ENCODE data around the gene PPP1CA.

The PPP1CA gene

DNA sequence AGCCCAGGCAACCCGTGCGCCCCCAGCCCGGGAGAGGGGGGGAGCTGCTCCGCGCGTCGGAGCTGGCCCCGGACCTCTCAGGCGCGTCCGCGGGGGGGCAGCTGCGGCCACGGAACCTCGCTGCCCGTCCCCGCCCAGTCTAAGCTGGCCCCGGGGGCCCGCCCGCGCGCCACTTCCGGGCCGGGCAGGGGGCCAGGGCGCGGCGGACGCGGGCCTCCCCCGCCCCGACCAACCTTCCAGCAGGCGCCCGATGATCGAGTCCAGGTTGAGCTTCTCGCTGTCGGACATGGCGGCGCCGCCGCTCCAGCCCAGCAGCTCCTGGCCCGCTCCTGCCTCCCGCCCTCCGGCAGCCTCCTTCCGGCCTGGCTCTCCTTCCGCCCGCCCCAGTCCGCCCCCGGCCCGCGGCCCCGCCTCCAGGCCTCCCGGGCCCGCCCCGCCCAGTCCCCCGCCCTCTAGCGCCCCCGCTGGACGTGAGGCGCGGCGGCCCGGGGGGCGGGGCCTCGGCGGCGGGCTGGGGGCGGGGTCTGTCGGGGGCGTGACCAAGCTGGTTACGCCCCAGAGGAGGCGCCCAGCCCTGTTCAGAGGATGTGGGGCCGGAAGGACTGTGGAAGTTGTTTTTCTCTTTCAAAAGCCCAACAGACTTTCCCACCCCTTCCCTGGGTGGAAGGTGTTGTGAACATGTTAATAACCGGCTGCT is at the start of gene PPP1CA:
Gene PPP1CA, minus strand, starts transcription at position 364 of the 697 bp plus-strand sequence. Its CDS starts 76 bp downstream, at position 288.
- in situ Hi-C loops (cut with MboI; ENCODE audit: low sequenced_read_pairs): no loop called here

DNA sequence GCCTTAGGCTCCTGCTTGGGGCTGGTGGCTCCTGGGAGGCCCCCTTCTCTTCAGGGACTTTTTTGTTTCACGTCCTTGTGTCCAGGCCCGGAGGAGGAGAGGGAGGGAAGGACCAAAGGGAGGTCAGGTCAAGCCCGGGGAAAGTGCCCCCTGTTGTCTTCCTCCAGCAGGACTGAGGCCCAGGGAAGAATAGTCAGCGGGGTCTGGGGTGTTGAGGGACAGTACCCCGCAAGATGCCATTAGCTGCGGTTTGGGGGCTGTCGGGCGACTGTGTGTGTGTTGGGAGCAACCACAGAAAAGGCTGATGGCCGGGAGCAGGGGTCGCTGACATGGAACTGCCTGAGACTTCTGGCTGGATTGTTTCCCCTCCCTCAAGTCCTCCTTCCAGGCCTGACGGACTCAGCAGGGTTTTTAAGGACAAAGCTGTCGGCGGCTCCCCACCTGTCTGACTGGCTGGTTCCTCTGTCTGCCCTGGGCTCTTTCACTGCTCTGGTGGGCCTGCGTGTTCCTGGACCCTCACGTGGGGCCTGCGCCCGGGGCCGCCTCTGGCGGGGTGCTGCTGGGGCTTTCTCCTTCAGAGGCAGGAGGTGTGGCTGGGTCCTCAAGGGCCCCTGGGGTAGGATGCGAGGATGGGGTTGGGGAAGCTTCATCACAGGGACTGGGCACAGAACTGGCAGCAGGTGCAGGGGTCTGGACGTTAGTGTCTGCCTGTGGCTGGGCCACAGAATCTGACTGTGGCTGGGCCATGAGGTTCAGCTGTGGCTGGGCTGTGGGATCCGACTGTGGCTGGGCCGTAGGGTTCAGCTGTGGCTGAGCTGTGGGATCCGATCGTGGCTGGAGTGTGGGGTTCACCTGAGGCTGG is 49.4 kb upstream of the PPP1CA start:
- in situ Hi-C loops (cut with MboI; ENCODE audit: low sequenced_read_pairs): no loop called here

DNA sequence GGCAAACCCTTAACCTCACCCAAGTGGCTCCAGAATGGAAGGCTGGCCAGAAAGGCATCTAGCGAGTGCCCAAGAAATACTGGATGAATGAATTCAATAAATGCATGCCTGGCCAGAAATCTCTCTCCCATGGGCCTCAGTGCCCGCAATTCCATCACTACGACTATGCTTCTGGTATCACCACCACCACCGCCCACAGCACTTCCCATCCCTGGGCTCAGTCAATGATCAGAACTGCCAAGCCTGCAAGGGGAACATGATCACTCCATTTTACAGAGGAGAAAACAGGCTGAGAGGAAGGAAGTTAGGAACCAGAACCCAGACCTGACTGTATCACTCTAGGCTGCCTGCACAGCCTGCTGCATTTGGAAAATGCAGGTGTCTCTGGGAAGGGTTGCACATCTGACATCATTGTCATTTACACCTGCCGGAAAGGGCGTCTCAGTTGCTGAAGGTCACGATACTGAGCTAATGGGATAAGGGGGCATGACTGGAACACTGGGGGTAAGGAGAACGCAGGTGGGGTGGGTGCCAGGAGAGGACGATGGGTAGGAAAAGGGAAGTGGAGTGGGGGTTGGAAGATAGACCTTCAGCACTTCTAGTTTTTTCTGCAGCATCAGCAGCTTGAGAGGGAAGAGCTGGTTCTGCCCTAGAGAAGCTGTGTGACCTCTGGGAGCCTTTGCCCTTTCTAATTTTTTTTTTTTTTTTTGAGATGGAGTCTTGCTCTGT is 47.6 kb upstream of the PPP1CA start:
- in situ Hi-C loops (cut with MboI; ENCODE audit: low sequenced_read_pairs): no loop called here

DNA sequence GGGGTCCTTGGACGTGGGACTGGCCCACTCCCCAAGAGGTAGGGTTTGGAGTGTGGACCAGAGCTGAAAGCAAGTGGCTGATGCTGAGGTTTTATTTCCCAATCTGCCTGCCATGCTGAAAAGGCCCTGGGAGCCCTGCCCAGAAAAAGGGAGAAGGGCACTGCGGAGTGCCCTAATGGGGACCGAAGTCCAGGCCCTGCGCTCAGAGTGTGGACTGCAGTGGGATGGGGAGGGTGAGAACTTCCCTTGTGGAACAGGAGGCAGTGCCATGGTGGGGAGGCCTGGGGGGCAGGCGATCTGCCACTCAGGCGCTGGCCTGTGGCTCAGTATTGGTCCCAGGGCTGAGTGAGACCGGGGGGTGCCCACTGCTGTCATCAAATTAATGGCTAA is 46.6 kb upstream of the PPP1CA start:
- in situ Hi-C loops (cut with MboI; ENCODE audit: low sequenced_read_pairs): no loop called here

DNA sequence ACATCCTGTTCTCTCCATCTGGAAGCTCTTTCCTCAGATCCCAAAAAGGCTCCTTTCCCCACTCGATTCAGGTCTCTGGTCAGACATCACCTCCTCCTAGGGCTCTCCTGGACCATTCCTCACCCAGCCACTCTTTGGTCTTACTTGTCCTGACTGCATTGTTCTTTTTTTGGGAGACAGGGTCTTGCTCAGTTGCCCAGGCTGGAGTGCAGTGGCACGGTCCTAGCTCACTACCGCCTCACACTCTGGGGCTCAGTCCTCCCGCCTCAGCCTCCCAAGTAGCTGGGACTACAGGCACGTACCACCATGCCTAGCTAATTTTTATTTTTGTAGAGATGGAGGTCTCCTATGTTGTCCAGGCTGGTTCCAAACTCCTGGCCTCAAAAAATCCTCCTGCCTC is 43.9 kb upstream of the PPP1CA start:
- in situ Hi-C loops (cut with MboI; ENCODE audit: low sequenced_read_pairs): no loop called here

DNA sequence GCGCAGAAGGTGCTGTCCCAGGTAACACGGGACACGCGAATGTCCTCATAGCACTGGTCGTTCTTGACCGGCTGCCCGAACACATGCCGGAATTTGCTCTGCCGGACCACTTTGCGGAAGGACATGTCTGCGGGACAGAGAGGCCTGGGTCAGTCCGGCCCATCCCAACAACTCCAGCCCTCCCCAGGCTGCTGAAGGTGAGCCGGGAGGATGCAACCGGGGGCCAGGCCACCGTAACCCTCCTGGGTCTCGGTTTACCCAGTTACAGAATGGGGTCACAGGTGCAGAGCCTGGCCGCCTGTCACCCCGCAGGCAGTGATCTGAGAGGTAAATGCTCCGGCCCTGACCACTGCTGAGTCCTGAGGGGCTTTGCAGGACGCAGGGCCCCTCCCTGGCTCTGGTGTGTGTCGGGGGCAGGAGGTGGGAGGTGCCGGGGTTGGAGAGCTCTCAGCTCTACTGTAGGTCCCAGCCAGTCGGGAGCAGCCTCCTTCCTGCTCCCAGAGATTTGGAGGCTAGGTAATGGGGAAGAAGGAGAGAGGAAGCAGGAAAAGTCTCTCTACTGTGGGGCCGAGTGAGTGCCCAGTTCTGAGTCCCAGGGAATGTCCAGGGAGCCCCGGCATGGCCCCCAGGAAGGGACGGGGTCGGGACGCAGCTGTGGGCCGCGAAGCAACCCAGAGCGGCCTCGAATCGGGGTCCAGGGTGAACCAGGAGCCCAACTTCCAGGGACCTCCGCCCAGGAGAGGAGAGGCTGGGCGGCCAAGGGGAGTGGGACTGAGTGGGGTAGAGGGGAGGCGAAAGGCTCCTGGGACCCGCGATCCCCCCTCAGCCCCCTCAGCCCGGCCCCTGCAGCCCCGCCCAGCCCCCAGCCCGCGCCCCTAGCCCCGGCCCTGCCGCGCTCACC is 41.1 kb upstream of the PPP1CA start:
- in situ Hi-C loops (cut with MboI; ENCODE audit: low sequenced_read_pairs): no loop called here

GRCh38 chr11:67441731-67442351 is 40.2 kb upstream of the PPP1CA start:
- in situ Hi-C loops (cut with MboI; ENCODE audit: low sequenced_read_pairs): no loop called here

DNA sequence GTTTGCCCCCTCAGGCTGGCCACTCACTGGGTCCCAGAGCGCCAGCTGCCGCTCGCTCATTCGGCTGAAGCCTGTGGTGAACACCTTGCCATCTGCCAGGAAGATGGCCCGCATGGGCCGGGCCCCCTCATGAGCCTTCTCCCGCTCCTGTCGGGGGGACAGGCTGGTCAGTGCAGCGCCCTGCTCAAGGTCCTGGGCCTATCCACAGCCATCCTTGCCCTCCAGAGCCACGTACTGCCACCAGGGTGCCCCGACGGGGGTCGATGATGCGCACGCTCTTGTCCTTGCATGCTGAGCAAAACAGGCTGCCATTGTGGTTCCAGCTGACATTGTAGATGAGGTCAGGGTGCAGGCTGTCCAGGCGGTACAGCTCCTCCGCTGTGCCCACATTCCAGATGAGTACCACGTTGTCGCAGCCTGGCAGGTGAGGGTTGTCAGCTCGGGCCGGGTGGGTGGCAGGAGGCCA is 39.5 kb upstream of the PPP1CA start:
- in situ Hi-C loops (cut with MboI; ENCODE audit: low sequenced_read_pairs): no loop called here

DNA sequence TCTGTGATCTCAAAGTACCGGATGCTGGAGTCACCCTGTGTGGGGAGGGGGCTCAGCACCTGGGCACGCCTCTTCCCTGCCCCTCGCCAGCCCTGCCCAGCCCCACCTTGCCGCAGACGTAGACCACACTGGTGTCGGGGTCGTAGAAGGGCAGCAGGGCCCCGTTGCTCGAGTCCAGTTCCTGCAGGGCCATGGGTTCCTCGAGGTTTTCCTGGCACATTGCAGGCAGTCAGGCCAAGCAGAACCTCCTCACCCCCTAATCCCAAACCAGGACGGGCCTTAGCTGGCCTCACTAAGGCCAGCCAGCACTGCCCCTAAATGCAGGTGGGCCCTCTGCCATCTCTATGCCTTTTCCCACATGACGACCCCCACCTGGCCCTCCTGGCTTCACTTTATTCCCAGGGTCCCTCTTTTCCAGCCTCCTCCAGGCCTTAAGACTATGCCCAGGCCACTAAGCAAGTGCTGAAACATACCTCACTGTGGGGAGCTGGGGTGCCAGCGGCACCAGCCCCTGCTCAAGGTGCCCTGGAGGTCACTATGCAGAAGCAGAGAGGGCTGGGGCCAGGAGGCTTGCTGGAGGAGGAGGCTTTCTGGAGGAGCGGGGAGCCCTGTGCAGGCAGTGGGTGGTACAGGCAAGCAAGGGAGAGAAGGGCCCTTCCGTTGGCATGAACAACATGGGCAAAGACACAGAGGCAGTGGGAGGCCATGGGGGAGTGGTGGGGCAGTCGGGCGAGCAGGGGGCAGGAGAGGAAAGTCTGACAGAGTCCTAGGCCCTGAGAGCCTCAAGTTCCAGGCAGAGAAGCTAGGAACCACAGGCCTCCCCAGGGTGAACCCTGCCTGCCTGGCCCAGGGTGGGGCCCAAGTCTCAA is 38.8 kb upstream of the PPP1CA start:
- in situ Hi-C loops (cut with MboI; ENCODE audit: low sequenced_read_pairs): no loop called here

GRCh38 chr11:67439321-67440228 is 37.9 kb upstream of the PPP1CA start:
- in situ Hi-C loops (cut with MboI; ENCODE audit: low sequenced_read_pairs): no loop called here

- in situ Hi-C loops (cut with MboI; ENCODE audit: low sequenced_read_pairs): no loop called here
These were observed 36.7 kb upstream of the PPP1CA start for GRCh38 chr11:67438158-67438902.

DNA sequence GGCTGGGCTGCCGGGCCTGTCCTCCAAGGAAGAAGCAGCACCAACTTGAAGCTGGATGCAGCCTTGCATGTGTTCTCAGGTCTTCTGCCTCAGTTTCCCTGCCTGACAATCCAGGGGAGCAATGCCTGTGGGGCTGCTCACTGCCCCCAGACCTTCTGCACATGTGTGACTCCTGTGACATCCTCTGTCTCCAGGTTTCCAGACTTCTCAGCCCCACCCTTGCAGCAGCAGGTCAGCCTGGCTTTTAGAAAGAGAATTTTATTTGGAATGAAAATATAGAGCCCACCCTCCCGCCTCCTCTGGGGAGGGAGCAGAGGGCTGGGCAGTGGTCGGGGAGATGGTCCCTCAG is 36.1 kb upstream of the PPP1CA start:
- in situ Hi-C loops (cut with MboI; ENCODE audit: low sequenced_read_pairs): no loop called here

GRCh38 chr11:67437082-67437808 is 35.6 kb upstream of the PPP1CA start, which contains the start of gene PTPRCAP:
Gene PTPRCAP, minus strand, starts transcription at chr11:67437682. Its CDS starts 63 bp downstream, at chr11:67437619.
- in situ Hi-C loops (cut with MboI; ENCODE audit: low sequenced_read_pairs): no loop called here

DNA sequence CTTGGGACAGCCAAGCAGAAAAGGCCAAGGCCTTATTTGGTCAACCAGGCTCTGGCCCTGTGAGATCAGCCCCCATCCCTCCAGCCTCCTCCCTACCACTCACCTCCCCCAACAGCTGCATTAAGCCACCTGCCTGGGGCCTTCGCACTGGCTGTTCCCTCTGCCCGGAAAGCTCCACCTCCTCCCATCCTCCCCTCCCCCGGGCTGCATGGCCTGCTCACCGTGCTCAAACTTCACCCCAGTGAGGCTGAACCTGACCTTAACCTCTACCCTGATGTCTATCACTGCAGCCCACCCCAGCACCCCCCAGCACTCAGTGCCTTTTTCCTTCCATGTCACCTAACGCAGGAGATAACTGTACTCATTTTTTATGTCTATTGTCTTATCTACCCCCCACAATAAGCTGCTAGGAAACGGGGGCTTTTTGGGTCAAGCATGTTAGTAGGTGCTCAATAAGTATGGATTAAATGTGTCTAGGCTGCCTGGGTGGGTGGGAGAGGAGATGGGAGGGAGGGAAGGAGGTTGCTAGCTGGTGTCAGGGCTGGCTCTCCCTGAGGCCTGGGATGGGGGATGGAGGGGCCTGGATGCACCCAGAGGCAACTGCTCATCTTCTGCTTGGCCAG is 34.9 kb upstream of the PPP1CA start:
- in situ Hi-C loops (cut with MboI; ENCODE audit: low sequenced_read_pairs): no loop called here

DNA sequence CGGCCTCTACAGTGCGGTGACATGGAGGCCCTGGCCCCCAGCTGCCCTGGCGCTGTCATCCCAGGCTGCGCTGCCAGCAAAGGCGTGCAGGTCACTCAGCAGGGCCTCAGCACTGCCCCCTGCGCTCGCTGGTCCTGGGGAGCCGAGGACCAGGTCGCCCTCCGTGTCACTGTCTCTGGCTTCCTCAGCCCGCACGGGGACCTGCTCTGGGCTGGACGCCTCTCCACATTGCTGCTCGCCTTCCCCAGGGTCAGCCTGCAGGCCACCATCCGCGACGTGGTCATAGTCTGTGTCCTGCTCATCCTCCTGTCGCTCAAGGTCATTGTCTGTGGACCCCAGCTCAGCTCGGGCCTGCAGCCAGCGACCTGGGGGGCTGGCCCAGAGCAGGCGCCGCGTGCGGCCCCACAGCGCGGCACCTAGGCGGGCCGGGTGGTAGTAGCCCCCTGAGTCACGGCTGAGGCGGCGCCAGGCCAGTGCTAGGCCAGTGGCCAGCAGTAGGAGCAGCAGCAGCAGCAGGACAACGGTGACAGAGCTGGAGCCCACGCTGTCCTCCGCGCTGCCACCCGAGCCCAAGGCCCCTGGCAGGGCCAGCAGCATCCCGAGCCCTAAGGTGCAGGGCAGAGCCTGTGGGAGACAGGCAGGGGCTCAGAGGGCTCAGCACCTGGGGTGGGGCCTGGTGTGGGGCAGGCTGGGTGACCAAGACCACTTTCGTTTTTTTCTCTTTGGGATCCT is 34.2 kb upstream of the PPP1CA start:
- in situ Hi-C loops (cut with MboI; ENCODE audit: low sequenced_read_pairs): no loop called here

Measured in HL-60/S4 (cell line).